IPS-NIHi7 (cell line): ENCODE measurements around the gene IL24.
"Not testable (repeated sequence)": the region's sequence is repeated elsewhere in the genome, so short reads cannot be mapped to it uniquely, and the experiment has no call there.

ENCODE experiments used
- DNase-seq: peaks from one replicate; pipeline ENCODE4 v3.0.0; 2012; ENCODE audit warnings: mixed read lengths; ENCODE audit errors: extremely low spot score

IL24 gene

DNA sequence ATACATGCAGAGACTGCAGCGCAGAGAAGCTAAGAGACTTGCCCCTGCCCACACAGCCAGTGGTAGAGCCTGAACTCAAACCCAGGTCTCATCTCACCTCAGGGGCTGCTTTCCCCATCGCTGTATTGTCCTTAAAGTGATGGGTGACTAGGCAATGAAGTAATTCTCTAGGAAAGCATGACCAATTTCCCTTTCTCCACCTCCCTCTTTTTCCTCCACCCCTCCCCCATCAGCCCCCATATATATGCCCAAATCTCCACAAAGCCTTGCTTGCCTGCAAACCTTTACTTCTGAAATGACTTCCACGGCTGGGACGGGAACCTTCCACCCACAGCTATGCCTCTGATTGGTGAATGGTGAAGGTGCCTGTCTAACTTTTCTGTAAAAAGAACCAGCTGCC is at the start of gene IL24:
IL24 (plus strand) TSS at position 269 of the 400 bp plus-strand sequence. CDS start 390 bp downstream, outside the sequence.
- no peak for DNase-seq

DNA sequence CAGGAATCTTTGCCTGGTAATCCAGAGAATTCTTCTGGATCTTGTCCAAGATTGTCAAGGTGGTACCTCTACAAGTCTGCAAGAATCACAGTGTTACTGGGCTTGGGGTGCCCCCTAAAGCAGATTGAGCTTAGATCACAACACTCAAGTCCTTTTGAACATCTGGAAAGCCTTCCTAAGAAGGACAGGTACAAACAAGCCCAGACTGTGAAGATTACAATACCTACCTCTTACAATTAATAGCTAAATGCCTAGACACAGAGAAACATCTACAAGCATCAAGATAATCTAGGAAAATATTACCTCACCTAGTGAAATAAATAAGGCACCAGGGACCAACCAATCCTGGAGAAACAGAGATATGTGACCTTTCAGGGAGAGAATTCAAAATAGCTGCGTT is 49.3 kb upstream of the IL24 start:
- no peak for DNase-seq

DNA sequence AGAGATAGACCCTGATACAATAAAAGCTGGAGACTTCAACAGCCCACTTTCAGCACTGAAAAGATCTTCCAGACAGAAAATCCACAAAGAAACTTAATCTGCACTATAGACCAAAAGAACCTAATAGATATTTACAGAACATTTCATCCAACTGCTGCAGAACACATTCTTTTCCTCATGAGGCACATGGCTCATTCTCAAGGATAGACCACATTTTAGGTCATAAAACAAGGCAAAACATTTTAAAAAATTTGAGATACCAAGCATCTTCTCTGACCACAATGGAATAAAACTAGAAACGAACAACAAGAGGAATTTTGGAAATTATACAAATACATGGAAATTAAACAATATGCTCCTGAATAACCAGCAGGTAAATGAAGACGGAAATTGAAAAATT is 46.8 kb upstream of the IL24 start:
- no peak for DNase-seq

DNA sequence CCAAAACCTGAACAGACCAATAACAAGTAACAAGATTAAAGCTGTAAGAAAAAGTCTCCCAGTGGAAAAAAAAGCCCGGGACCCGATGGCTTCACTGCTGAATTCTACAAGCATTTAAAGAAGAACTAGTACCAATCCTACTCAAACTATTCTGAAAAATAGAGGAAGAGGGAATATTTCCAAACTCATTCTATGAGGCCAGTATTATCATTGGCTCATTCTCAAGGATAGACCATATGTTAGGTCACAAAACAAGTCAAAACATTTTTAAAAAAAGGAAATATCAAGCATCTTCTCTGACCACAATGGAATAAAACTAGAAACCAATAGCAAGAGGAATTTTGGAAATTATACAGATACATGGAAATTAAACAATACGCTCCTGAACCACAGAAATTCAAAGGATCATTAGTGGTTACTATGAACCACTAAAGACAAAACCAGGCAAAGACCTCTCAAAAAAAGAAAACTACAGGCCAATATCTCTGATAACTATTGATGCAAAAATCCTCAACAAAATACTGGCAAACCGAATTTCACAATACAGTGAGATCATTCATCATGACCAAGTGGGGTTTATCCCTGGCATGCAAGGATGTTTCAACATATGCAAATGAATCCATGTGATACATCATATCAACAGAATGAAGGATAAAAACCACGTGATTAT is 45.8 kb upstream of the IL24 start:
- DNase-seq, result no peak

- DNase-seq, result not testable (repeated sequence)
Observed at GRCh38 chr1:206852662-206853061, 44.6 kb upstream of the IL24 start.

- DNase-seq, result not testable (repeated sequence)
Observed at GRCh38 chr1:206853696-206854095, 43.5 kb upstream of the IL24 start.

GRCh38 chr1:206854401-206855129 is 42.7 kb upstream of the IL24 start:
- no peak for DNase-seq

DNA sequence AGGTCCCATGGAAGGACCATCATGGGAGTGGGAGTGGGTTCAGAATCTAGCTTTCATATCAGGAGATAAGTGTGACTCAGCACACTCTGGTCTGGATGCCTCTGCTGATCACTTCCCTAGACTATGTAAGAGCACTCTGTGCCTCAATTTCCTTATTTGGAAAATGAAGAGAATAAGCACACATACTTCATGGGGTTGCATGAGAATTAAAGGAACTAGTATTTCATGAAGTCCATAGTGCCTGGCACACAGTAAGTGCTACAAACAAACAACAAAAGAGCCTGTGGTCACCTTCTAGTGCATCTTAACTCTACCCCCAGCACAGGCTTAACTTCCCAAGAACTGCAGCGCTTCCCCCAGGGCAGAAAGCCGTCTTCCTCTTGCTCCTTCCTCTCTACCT is 41.4 kb upstream of the IL24 start:
- DNase-seq, result no peak

DNA sequence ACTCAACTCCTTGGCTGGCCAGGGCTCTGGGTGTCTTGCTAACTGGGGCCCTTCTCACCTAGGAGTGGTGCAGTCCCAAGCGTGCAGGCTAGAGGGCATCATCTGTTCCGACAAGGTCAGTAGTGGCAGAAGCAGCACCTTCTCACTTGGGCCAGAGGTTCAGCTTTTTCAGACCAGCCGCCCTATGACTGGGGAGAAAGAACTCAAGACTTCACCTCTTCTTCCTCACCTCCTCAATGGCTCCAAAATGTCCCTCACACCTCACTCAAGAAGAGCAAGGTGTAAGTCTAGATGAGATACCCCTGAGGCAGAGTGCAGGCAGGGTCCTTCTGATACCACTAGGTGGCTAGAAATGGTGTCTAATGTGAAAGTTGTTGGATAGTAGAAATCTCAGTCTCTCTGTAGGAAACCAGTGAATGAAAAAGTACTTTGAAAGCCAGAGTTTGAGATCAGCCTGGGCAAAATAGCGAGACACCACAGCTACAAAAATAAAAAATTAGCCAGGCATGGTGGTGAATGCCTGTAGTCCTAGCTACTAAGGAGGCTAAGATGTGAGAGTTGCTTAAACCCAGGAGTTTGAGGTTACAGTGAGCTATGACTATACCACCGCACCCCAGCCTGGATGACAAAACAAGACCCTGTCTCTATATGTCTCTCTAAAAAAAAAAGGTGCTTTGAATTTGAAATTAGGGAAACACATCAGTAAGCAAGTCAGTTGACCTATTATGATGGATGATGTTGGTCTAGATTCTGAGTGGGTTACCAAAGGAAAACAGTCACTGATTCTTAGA is 40.4 kb upstream of the IL24 start:
- no peak for DNase-seq

DNA sequence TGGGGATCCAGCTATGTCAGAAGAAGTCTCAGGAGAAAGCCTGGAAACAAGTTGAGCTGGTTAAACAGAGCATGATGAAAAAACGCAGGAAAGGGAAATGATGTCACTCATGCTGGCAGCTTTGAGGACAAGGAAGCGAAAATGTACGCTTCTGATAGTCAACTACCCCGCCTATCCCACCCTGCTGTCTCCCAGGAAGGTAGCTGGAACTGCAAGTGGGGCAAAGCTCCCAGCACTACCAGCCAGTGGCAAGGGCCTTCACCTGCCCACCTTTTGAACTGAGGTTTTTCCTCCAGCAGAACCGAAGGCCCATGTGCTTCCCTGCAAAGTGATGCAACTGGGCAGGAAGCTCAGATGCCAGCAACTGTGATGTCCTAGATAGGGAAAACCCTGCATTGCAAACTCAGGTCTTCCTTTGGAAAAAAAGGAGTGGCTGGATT is 38.1 kb upstream of the IL24 start:
- no peak for DNase-seq

- DNase-seq, result no peak
Observed at GRCh38 chr1:206860165-206860564, 37.1 kb upstream of the IL24 start.

DNA sequence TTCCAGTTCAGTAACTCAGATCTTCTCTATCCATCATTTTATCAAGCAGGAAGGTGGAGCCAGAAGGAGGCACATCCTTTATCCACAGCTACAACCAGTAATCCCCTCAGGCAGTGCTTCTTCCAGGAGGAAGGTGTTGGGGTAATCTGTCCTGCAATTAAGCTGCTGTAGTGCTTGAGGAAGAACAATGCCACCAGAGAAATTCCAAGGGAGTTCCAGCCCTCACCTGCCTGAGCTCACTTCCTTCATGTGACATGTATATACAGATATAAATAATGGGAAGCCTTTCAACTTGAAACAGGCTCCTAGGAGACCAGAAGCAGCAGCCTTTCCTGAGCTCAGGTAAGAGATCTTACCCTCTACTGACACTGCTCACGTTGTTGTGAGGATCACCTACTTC is 34.0 kb upstream of the IL24 start:
- peak; percentile 19 for DNase-seq

DNA sequence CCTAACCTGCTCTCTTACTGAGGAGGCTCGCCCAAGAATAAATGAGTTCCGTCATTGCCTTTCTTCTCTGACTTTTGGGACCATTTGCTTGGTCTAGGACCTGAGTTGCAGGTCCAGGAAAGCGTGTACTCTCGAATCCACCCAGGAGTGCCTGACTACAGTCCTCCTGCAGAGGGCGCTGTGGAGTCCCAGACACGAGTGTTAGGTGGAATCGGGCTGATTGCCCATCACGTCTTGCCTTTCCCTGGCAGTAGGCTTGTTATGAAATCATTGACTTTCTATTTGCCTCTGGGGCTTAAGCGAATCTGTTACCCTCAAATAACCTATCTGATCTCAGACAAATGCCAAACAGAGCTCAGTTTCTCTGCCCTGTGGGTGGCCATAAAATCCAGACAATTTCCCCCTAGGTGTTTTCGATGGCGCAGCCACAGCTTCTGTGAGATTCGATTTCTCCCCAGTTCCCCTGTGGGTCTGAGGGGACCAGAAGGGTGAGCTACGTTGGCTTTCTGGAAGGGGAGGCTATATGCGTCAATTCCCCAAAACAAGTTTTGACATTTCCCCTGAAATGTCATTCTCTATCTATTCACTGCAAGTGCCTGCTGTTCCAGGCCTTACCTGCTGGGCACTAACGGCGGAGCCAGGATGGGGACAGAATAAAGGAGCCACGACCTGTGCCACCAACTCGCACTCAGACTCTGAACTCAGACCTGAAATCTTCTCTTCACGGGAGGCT is 32.1 kb upstream of the IL24 start, which contains the start of gene IL20:
IL20 (plus strand) TSS at position 685 of the 733 bp plus-strand sequence. CDS start 230 bp downstream, outside the sequence.
- DNase-seq, result peak; percentile 90

DNA sequence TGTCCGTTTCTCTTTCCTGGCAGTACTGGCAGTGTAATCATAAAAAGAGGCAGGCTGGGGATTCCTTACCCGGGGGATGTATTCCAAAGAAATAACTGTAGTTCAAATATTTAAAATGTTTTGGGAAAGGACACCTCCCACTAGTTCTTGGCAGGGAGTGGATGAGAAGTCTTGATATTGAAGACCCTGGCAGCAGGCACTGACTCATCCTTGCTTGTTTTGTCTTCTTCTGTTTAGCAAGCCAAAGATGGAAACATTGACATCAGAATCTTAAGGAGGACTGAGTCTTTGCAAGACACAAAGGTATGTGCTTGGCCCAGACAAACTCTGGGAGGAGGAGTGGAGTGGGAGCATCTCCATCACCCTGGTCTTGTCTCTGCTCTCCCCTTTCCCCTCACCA is 31.2 kb upstream of the IL24 start:
- DNase-seq, result no peak

DNA sequence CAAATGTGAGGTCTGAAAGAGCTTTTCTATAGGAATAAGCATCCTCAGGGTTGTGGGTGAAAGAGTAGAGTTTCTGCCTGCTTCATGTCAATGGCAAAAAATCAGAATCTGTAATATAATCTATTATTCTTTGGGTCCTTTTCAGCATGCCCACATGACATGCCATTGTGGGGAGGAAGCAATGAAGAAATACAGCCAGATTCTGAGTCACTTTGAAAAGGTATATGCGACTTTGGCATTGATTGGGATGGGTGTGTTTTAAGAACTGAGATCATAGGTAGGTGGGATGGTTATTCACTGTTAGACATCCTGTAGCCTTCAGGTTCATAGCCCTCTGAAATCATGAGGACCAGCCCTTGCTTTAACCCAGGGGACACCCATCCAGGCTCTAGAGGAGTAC is 30.0 kb upstream of the IL24 start:
- no peak for DNase-seq

- no peak for DNase-seq
Observed at GRCh38 chr1:206867716-206868115, 29.5 kb upstream of the IL24 start.

DNA sequence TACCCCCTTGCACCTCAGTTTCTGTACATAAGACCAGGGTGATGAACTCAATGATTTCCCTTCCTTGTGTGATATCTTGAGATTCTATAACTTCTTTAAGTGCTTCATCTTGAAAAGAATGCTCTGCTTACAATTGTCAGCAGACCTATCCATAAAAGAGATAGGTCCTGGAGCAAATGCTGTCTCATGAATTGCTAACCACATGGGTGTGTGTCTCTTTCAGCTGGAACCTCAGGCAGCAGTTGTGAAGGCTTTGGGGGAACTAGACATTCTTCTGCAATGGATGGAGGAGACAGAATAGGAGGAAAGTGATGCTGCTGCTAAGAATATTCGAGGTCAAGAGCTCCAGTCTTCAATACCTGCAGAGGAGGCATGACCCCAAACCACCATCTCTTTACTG is 29.0 kb upstream of the IL24 start:
- no peak for DNase-seq

DNA sequence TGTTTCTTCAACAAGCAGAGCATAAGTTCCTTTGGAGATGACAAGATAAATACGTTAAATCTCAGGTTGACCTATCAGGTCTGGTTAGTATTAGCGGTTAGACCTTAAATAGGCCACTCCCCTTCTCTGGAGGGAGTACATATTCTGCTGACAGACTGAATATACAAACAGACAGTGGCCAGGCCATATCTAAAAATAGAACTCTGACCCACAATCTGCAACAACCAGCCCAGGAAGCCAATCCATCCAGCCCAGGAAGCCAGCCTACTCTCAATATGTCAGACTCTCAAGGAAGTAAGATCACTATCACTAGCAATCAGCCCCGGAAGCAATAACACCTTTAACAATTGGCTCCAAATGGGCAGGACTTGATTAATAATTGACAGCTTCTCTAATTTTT is 25.1 kb upstream of the IL24 start:
- DNase-seq, result no peak

- DNase-seq, result no peak
Observed at GRCh38 chr1:206873603-206874188, 23.5 kb upstream of the IL24 start.

GRCh38 chr1:206875752-206876377 is 21.4 kb upstream of the IL24 start:
- DNase-seq, result no peak

DNA sequence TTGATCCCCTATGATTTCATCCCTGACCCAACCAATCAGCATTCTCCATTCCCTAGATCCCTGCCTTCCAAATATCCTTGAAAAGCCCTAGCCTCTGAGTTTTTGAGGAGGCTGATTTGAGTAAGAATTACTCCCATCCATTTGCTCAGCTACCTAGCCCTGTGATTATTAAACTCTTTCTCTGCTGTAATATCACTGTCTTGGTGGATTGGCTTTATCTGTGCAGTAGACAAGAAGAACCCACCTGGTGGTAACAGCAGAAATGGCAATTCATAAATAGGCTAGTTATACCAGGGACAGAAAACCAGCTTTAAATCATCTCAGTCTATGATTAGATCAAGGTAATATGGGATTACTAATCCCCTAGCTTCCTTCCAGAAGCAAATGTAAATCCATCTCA is 18.8 kb upstream of the IL24 start:
- DNase-seq, result no peak
